SK-N-SH (cell line): ENCODE results near the gene EPHB2. TPM values are rescaled to one million over a fixed set of nuclear protein-coding genes. Genes with fewer than 3 reads are reported as not detected.

Experiments
- CTCF ChIA-PET: fragments of 300-600, 350-600 bp; formaldehyde crosslinking; extraction: SDS; loops from one replicate; lab custom pipeline; 2021; lab: Yijun Ruan, JAX
- POLR2A ChIA-PET: fragments of 350-600 bp; sonication (Branson Sonifier 250); formaldehyde crosslinking; extraction: SDS; loops from one replicate; lab custom pipeline; 2020; ENCODE audit warnings: antibody characterized with exemption, inconsistent platforms; lab: Yijun Ruan, JAX
- DNase-seq: peaks from one replicate; pipeline ENCODE4 v3.0.0; 2012
- H2AFZ ChIP-seq: fragments of 200-600 bp; sonication (generic); 2 replicates; pipeline ENCODE4 v1.8.1; 2016; ENCODE audit warnings: antibody characterized with exemption, mild to moderate bottlenecking, low read depth
- H3F3A ChIP-seq: fragments of 200-600 bp; sonication (generic); replicated peaks from 2 replicates; pipeline ENCODE3; 2016; ENCODE audit warnings: antibody characterized with exemption, mild to moderate bottlenecking; ENCODE audit not compliant: insufficient read depth
- H3K27ac ChIP-seq, 2 experiments: fragments of 200-500 bp in 1 of 2; fragments of 200-600 bp in 1 of 2; sonication (Bioruptor generic) in 1 of 2; sonication (generic), shearing (Covaris generic) in 1 of 2; 2 replicates each; pipeline versions ENCODE4 v1.5.1 to v1.6.1; 2014 to 2016; ENCODE audit warnings: low read depth in 2 of 2, inconsistent platforms in 1 of 2, low read length in 1 of 2, mild to moderate bottlenecking in 1 of 2, mixed read lengths in 1 of 2
- H3K27me3 ChIP-seq: fragments of 200-600 bp; sonication (generic), shearing (Covaris generic); 2 replicates; pipeline ENCODE4 v1.6.1; 2016; ENCODE audit warnings: mixed run types; ENCODE audit not compliant: insufficient read depth
- H3K36me3 ChIP-seq, 2 experiments: fragments of 200-500 bp in 1 of 2; fragments of 200-600 bp in 1 of 2; sonication (Bioruptor generic) in 1 of 2; sonication (generic) in 1 of 2; replicated peaks in 1 of 2; 2 replicates each; pipeline versions ENCODE3 to v1.5.1; 2014 to 2016; ENCODE audit warnings: low read length in 1 of 2, mild to moderate bottlenecking in 1 of 2; ENCODE audit not compliant: insufficient read depth in 2 of 2, control insufficient read depth in 1 of 2
- H3K4me1 ChIP-seq, 2 experiments: fragments of 200-500 bp in 1 of 2; fragments of 200-600 bp in 1 of 2; sonication (Bioruptor generic) in 1 of 2; sonication (generic), shearing (Covaris generic) in 1 of 2; 2 replicates each; pipeline versions ENCODE4 v1.5.1 to v1.6.1; 2014 to 2016; ENCODE audit warnings: low read depth in 1 of 2, low read length in 1 of 2, mixed run types in 1 of 2; ENCODE audit not compliant: insufficient read depth in 2 of 2, control insufficient read depth in 1 of 2
- H3K4me2 ChIP-seq: fragments of 200-600 bp; sonication (generic), shearing (Covaris generic); 2 replicates; pipeline ENCODE4 v1.6.1; 2017; ENCODE audit warnings: mixed run types
- H3K4me3 ChIP-seq, 2 experiments: fragments of 200-500 bp in 1 of 2; fragments of 200-600 bp in 1 of 2; sonication (Bioruptor generic) in 1 of 2; sonication (generic), shearing (Covaris generic) in 1 of 2; 2 replicates each; pipeline versions ENCODE4 v1.5.1 to v1.8.1; 2014 to 2016; ENCODE audit warnings: low read depth in 2 of 2, inconsistent platforms in 1 of 2, low read length in 1 of 2, mild to moderate bottlenecking in 1 of 2, mixed read lengths in 1 of 2, moderate library complexity in 1 of 2
- H3K79me2 ChIP-seq: fragments of 200-600 bp; sonication (generic); 2 replicates; pipeline ENCODE4 v1.8.1; 2017; ENCODE audit warnings: mild to moderate bottlenecking; ENCODE audit not compliant: insufficient read depth
- H3K9ac ChIP-seq: fragments of 200-600 bp; sonication (generic); 2 replicates; pipeline ENCODE4 v1.6.1; 2017; ENCODE audit warnings: mixed run types
- H3K9me2 ChIP-seq: fragments of 200-600 bp; sonication (generic); 2 replicates; pipeline ENCODE4 v1.6.1; 2017; ENCODE audit warnings: mixed run types
- H3K9me3 ChIP-seq: fragments of 200-600 bp; sonication (generic); 2 replicates; pipeline ENCODE4 v1.6.1; 2017; ENCODE audit warnings: mixed run types, mild to moderate bottlenecking, moderate library complexity
- H4K20me1 ChIP-seq: fragments of 200-600 bp; sonication (generic); 2 replicates; pipeline ENCODE4 v1.6.1; 2017; ENCODE audit warnings: mild to moderate bottlenecking, mixed run types; ENCODE audit not compliant: insufficient read depth
- CHD2 ChIP-seq: fragments of 150-350 bp; IDR thresholded peaks from 2 replicates; pipeline ENCODE4 v1.6.1; 2018; ENCODE audit warnings: low read length; ENCODE audit not compliant: partially characterized antibody
- ELF1 ChIP-seq: IDR thresholded peaks from 2 replicates; pipeline ENCODE4 v1.4.0; 2012
- EP300 ChIP-seq, 2 experiments: IDR thresholded peaks; 2 replicates each; pipeline versions ENCODE4 v1.4.0 to v1.6.1; 2012; ENCODE audit warnings: borderline replicate concordance in 1 of 2, low read depth in 1 of 2, low read length in 1 of 2
- EZH2phosphoT487 ChIP-seq: fragments of 200-600 bp; sonication (generic); IDR thresholded peaks from 2 replicates; pipeline ENCODE4 v1.6.1; 2017; ENCODE audit warnings: low read depth, mixed run types, mild to moderate bottlenecking, antibody characterized with exemption, moderate library complexity, borderline replicate concordance
- FOXJ3 ChIP-seq: sonication (generic); formaldehyde crosslinking; IDR thresholded peaks from 2 replicates; pipeline ENCODE4 v1.5.1; 2020; ENCODE audit warnings: mild to moderate bottlenecking, missing genetic modification reagents
- FOXM1 ChIP-seq: IDR thresholded peaks from 2 replicates; pipeline ENCODE4 v1.4.0; 2012; ENCODE audit warnings: low read depth, mild to moderate bottlenecking
- GABPA ChIP-seq: IDR thresholded peaks from 2 replicates; pipeline ENCODE4 v1.4.0; 2012; ENCODE audit warnings: low read depth, mild to moderate bottlenecking
- GATA2 ChIP-seq: sonication (generic); formaldehyde crosslinking; IDR thresholded peaks from 2 replicates; pipeline ENCODE4 v1.5.0; 2020; ENCODE audit warnings: mild to moderate bottlenecking, missing genetic modification reagents
- JUND ChIP-seq: IDR thresholded peaks from 2 replicates; pipeline ENCODE4 v1.4.0; 2012
- MXI1 ChIP-seq: IDR thresholded peaks from 2 replicates; pipeline ENCODE4 v1.6.1; 2012; ENCODE audit warnings: mild to moderate bottlenecking, low read depth, low read length, improper control_type of control experiment
- NFIC ChIP-seq: IDR thresholded peaks from 2 replicates; pipeline ENCODE4 v1.4.0; 2012; ENCODE audit warnings: borderline replicate concordance
- RAD21 ChIP-seq: IDR thresholded peaks from 2 replicates; pipeline ENCODE4 v1.6.1; 2012; ENCODE audit warnings: mild to moderate bottlenecking, low read length
- RFX5 ChIP-seq: IDR thresholded peaks from 2 replicates; pipeline ENCODE4 v1.6.1; 2012; ENCODE audit warnings: mild to moderate bottlenecking, improper control_type of control experiment, low read length
- RXRA ChIP-seq: IDR thresholded peaks from 2 replicates; pipeline ENCODE4 v1.4.0; 2012; ENCODE audit warnings: low read depth, mild to moderate bottlenecking, borderline replicate concordance
- SIN3A ChIP-seq: IDR thresholded peaks from 2 replicates; pipeline ENCODE4 v1.6.1; 2012; ENCODE audit warnings: low read depth, mild to moderate bottlenecking, low read length, moderate library complexity, borderline replicate concordance
- TCF12 ChIP-seq: IDR thresholded peaks from 2 replicates; pipeline ENCODE4 v1.4.0; 2012
- WGBS: methylation state at CpG from one replicate; pipeline ENCODE4 v1.1.6; 2017; ENCODE audit warnings: low lambda C conversion rate; 5-methylcytosine and 5-hydroxymethylcytosine counted together
- polyA plus RNA-seq, 3 experiments: library from polyadenylated mRNA; depleted of rRNA; stranded (reverse); fragments of >200 nt; gene quantifications; 2 replicates each; pipeline ENCODE4 v1.2.3, GENCODE V29; 2012
- TF ChIP-seq, protein P1 (sequence below): IDR thresholded peaks from 2 replicates; pipeline ENCODE4; 2012
- TF ChIP-seq, protein P2 (sequence below): IDR thresholded peaks from 2 replicates; pipeline ENCODE4 v1.4.0; 2012; ENCODE audit warnings: low read depth, borderline replicate concordance
- TF ChIP-seq, protein P3 (sequence below): fragments of 150-350 bp; IDR thresholded peaks from 2 replicates; pipeline ENCODE4 v1.6.1; 2017; ENCODE audit warnings: antibody characterized with exemption, low read length, low read depth, borderline replicate concordance

EPHB2 gene
- polyA plus RNA-seq, 1 of the 3 experiments (the other 2 are of a cell fraction) = 25.2 TPM

DNA sequence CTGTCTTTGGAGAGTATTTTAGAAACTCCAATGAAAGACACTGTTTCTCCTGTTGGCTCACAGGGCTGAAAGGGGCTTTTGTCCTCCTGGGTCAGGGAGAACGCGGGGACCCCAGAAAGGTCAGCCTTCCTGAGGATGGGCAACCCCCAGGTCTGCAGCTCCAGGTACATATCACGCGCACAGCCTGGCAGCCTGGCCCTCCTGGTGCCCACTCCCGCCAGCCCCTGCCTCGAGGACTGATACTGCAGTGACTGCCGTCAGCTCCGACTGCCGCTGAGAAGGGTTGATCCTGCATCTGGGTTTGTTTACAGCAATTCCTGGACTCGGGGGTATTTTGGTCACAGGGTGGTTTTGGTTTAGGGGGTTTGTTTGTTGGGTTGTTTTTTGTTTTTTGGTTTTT lies 203.5 kb downstream of the EPHB2 start:
- Histone ChIP-seq H3K79me2 (no peaks in the 10 kb centered on the region), H3K9me3 (no peaks in the 10 kb centered on the region), H4K20me1 (no peaks in the 10 kb centered on the region), H3K4me3 (no peak overlapping the region), H3K27ac (no peak overlapping the region), H3F3A (no peaks in the 10 kb centered on the region), H3K4me2 (no peak overlapping the region), H3K36me3 (peaks cover 0 to 6% of the 10 kb centered on the region in 2 experiments), H2AFZ (no peak overlapping the region), H3K27me3 (no peaks in the 10 kb centered on the region), H3K4me1 (no peaks in the 10 kb centered on the region), H3K9me2 (no peaks in the 10 kb centered on the region), H3K9ac (no peak overlapping the region)
- TF ChIP-seq RFX5 (no peak), JUND (no peak), EP300 (IDR thresholded peaks at IDR 0.05; ENCODE audit: borderline replicate concordance in 1 of 2, low read depth in 1 of 2, low read length in 1 of 2) (no peak), SIN3A (no peak), MXI1 (no peak), NFIC (no peak), CHD2 (no peak), GABPA (no peak)
- 91% methylated on average over 8 of the region's 10 CpGs for WGBS
- ChIA-PET CTCF (no interaction called here), POLR2A (no interaction called here)
- no peak for DNase-seq

DNA sequence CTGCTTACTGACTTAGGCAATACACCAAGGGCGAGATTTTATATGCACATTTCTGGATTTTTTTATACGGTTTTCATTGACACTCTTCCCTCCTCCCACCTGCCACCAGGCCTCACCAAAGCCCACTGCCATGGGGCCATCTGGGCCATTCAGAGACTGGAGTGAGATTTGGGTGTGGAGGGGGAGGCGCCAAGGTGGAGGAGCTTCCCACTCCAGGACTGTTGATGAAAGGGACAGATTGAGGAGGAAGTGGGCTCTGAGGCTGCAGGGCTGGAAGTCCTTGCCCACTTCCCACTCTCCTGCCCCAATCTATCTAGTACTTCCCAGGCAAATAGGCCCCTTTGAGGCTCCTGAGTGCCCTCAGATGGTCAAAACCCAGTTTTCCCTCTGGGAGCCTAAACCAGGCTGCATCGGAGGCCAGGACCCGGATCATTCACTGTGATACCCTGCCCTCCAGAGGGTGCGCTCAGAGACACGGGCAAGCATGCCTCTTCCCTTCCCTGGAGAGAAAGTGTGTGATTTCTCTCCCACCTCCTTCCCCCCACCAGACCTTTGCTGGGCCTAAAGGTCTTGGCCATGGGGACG lies 204.1 kb downstream of the EPHB2 start:
- H3K27ac ChIP-seq = no peak overlapping the region
- no peaks in the 10 kb centered on the region for H3K9me2 ChIP-seq
- no peak overlapping the region for H3K4me3 ChIP-seq
- no peak overlapping the region for H3K9ac ChIP-seq
- H3F3A ChIP-seq = no peaks in the 10 kb centered on the region
- no peaks in the 10 kb centered on the region for H4K20me1 ChIP-seq
- H3K36me3 ChIP-seq = peaks cover 0 to 6% of the 10 kb centered on the region in 2 experiments
- POLR2A ChIA-PET = no interaction called here
- CTCF ChIA-PET = interaction anchor here (0.8 to 1.0 kb wide), 2 partner anchors 15 to 24 kb away, joined by 3 to 4 read pairs; no protein-coding TSS in a partner anchor
- no peak for DNase-seq
- no peaks in the 10 kb centered on the region for H3K79me2 ChIP-seq
- TF ChIP-seq EZH2phosphoT487 (no peak), SIN3A (no peak)
- 89% methylated on average over 5 of the region's 8 CpGs for WGBS
- no peaks in the 10 kb centered on the region for H3K27me3 ChIP-seq
- H3K4me1 ChIP-seq = no peaks in the 10 kb centered on the region
- H3K9me3 ChIP-seq = no peaks in the 10 kb centered on the region
- no peak overlapping the region for H2AFZ ChIP-seq
- no peak overlapping the region for H3K4me2 ChIP-seq

DNA sequence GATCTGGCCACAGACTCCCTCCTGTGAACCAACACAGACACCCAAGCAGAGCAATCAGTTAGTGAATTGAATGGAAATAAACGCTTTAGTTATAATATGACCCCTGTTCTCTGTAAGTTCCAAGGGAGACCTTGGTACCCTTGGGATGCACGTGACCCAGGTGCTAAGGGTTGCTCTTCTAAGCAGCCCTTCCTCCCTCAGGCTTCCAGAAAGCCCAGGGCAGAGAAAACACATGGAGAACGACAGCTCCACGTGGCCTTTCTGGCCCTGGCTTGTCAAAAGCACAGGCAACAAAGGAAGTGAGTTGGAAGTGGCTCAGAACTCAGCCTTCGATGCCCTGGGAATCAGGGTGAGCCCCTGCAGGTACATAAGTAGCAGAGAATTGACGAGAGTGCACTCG lies 204.6 kb downstream of the EPHB2 start:
- POLR2A ChIA-PET = no interaction called here
- WGBS = 93% methylated on average over 7 of the region's 7 CpGs
- Histone ChIP-seq H3F3A (no peaks in the 10 kb centered on the region), H3K9me2 (no peaks in the 10 kb centered on the region), H3K9ac (no peak overlapping the region), H2AFZ (no peak overlapping the region), H3K9me3 (no peaks in the 10 kb centered on the region), H4K20me1 (no peaks in the 10 kb centered on the region), H3K36me3 (peaks cover 0 to 6% of the 10 kb centered on the region in 2 experiments), H3K27ac (no peak overlapping the region), H3K4me1 (no peaks in the 10 kb centered on the region), H3K4me3 (no peak overlapping the region), H3K79me2 (no peaks in the 10 kb centered on the region), H3K27me3 (no peaks in the 10 kb centered on the region), H3K4me2 (no peak overlapping the region)
- CTCF ChIA-PET = interaction anchor here (0.8 to 1.0 kb wide), 3 partner anchors 14 to 27 kb away, joined by 3 to 5 read pairs (median 4); no protein-coding TSS in a partner anchor
- DNase-seq = no peak
- TF ChIP-seq FOXJ3 (CRISPR knock-in tag) = no peak
- TF ChIP-seq RAD21 = no peak
- no peak for TF ChIP-seq EP300 (IDR thresholded peaks at IDR 0.05; ENCODE audit: borderline replicate concordance in 1 of 2, low read depth in 1 of 2, low read length in 1 of 2)
- TF ChIP-seq, protein P1, sequence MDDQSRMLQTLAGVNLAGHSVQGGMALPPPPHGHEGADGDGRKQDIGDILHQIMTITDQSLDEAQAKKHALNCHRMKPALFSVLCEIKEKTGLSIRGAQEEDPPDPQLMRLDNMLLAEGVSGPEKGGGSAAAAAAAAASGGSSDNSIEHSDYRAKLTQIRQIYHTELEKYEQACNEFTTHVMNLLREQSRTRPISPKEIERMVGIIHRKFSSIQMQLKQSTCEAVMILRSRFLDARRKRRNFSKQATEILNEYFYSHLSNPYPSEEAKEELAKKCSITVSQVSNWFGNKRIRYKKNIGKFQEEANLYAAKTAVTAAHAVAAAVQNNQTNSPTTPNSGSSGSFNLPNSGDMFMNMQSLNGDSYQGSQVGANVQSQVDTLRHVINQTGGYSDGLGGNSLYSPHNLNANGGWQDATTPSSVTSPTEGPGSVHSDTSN = no peak
- TF ChIP-seq, protein P2, sequence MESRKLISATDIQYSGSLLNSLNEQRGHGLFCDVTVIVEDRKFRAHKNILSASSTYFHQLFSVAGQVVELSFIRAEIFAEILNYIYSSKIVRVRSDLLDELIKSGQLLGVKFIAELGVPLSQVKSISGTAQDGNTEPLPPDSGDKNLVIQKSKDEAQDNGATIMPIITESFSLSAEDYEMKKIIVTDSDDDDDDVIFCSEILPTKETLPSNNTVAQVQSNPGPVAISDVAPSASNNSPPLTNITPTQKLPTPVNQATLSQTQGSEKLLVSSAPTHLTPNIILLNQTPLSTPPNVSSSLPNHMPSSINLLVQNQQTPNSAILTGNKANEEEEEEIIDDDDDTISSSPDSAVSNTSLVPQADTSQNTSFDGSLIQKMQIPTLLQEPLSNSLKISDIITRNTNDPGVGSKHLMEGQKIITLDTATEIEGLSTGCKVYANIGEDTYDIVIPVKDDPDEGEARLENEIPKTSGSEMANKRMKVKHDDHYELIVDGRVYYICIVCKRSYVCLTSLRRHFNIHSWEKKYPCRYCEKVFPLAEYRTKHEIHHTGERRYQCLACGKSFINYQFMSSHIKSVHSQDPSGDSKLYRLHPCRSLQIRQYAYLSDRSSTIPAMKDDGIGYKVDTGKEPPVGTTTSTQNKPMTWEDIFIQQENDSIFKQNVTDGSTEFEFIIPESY = no peak
- TF ChIP-seq ELF1 = no peak
- TF ChIP-seq FOXM1 = no peak
- no peak for TF ChIP-seq RFX5
- no peak for TF ChIP-seq JUND
- TF ChIP-seq TCF12 = no peak
- TF ChIP-seq GATA2 = no peak
- TF ChIP-seq, protein P3, sequence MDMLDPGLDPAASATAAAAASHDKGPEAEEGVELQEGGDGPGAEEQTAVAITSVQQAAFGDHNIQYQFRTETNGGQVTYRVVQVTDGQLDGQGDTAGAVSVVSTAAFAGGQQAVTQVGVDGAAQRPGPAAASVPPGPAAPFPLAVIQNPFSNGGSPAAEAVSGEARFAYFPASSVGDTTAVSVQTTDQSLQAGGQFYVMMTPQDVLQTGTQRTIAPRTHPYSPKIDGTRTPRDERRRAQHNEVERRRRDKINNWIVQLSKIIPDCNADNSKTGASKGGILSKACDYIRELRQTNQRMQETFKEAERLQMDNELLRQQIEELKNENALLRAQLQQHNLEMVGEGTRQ = no peak
- no peak for TF ChIP-seq NFIC
- no peak for TF ChIP-seq RXRA
- TF ChIP-seq EZH2phosphoT487 = no peak
